ENCODE results near the gene RNF34. TPM values are rescaled to one million over a fixed set of nuclear protein-coding genes. Genes with fewer than 3 reads are reported as not detected.
A peak's percentile ranks its signal among the peaks of the same experiment; 100 is the strongest.

Gene RNF34
- total and polyA plus RNA-seq, 2 of the 13 experiments (the other 11 are each of a cell fraction or from before 2014, with no cell fraction given): 36.8 to 53.2 TPM

GRCh38 chr12:121400332-121401139 is 618 bp downstream of the RNF34 start (continued):
- TF ChIP-seq AFF4 (CRISPR knock-in tag; IDR thresholded peaks at IDR 0.05): 0 out of 2 replicates have a peak, but pooled peaks have one; percentile 26
- 0 out of 2 replicates have a peak, but pooled peaks have one; percentile 86 for TF ChIP-seq ZNF773 (CRISPR knock-in tag; IDR thresholded peaks at IDR 0.05; ENCODE audit: borderline replicate concordance)
- peak; percentile 86 for TF ChIP-seq ZNF274 (CRISPR knock-in tag; IDR thresholded peaks at IDR 0.05)
- TF ChIP-seq HIC2 (CRISPR knock-in tag; IDR thresholded peaks at IDR 0.05; ENCODE audit: low read depth): 0 out of 2 replicates have a peak, but pooled peaks have one; percentile 28
- TF ChIP-seq FOSL2 (CRISPR knock-in tag; IDR thresholded peaks at IDR 0.05): peak; percentile 92
- 0 out of 2 replicates have a peak, but pooled peaks have one; percentile 6 for TF ChIP-seq RXRA (CRISPR knock-in tag; IDR thresholded peaks at IDR 0.05)
- TF ChIP-seq RAD21 (CRISPR knock-in tag; IDR thresholded peaks at IDR 0.05): peak; percentile 21; the same call in 1 of the 2 replicates
